ENCODE data around the gene TBC1D5.

TBC1D5 gene

GRCh38 chr3:17298038-17298437 is 444.4 kb downstream of the TBC1D5 start:
- DNase-seq (ENCODE audit: low read depth): no peak
- H3K4me3 ChIP-seq (ENCODE audit: low read depth, low read length): no peak overlapping the region
- no peak for TF ChIP-seq CTCF (IDR thresholded peaks at IDR 0.05; ENCODE audit: low read depth, low read length)
- no peak for TF ChIP-seq MAX (IDR thresholded peaks at IDR 0.05; ENCODE audit: low read depth, low read length)
- no peak for TF ChIP-seq MYC (IDR thresholded peaks at IDR 0.05; ENCODE audit: low read depth, low read length)
- TF ChIP-seq POLR2A (IDR thresholded peaks at IDR 0.05; ENCODE audit: extremely low read depth, insufficient read length): no peak

- no peak overlapping the region for H3K4me3 ChIP-seq (ENCODE audit: low read depth, low read length)
- TF ChIP-seq POLR2A (IDR thresholded peaks at IDR 0.05; ENCODE audit: extremely low read depth, insufficient read length) (no peak), CTCF (IDR thresholded peaks at IDR 0.05; ENCODE audit: low read depth, low read length) (no peak), MAX (IDR thresholded peaks at IDR 0.05; ENCODE audit: low read depth, low read length) (no peak)
- no peak for DNase-seq (ENCODE audit: low read depth)
Observed at GRCh38 chr3:17292556-17292955, 449.9 kb downstream of the TBC1D5 start.

GRCh38 chr3:17290894-17291293 is 451.5 kb downstream of the TBC1D5 start:
- no peak for DNase-seq (ENCODE audit: low read depth)
- no peak overlapping the region for H3K4me3 ChIP-seq (ENCODE audit: low read depth, low read length)
- TF ChIP-seq MAX (IDR thresholded peaks at IDR 0.05; ENCODE audit: low read depth, low read length): no peak
- no peak for TF ChIP-seq MYC (IDR thresholded peaks at IDR 0.05; ENCODE audit: low read depth, low read length)
- TF ChIP-seq CTCF (IDR thresholded peaks at IDR 0.05; ENCODE audit: low read depth, low read length): no peak
- no peak for TF ChIP-seq POLR2A (IDR thresholded peaks at IDR 0.05; ENCODE audit: extremely low read depth, insufficient read length)

- DNase-seq (ENCODE audit: low read depth): no peak
- H3K4me3 ChIP-seq (ENCODE audit: low read depth, low read length): no peak overlapping the region
- TF ChIP-seq CTCF (IDR thresholded peaks at IDR 0.05; ENCODE audit: low read depth, low read length) (no peak), MAX (IDR thresholded peaks at IDR 0.05; ENCODE audit: low read depth, low read length) (no peak), MYC (IDR thresholded peaks at IDR 0.05; ENCODE audit: low read depth, low read length) (no peak), POLR2A (IDR thresholded peaks at IDR 0.05; ENCODE audit: extremely low read depth, insufficient read length) (no peak)
Observed at GRCh38 chr3:17288839-17289399, 453.5 kb downstream of the TBC1D5 start.

- no peak for DNase-seq (ENCODE audit: low read depth)
- TF ChIP-seq MYC (IDR thresholded peaks at IDR 0.05; ENCODE audit: low read depth, low read length): no peak
- TF ChIP-seq CTCF (IDR thresholded peaks at IDR 0.05; ENCODE audit: low read depth, low read length): no peak
- no peak for TF ChIP-seq POLR2A (IDR thresholded peaks at IDR 0.05; ENCODE audit: extremely low read depth, insufficient read length)
- no peak for TF ChIP-seq MAX (IDR thresholded peaks at IDR 0.05; ENCODE audit: low read depth, low read length)
- no peak overlapping the region for H3K4me3 ChIP-seq (ENCODE audit: low read depth, low read length)
Observed at GRCh38 chr3:17287006-17287689, 455.3 kb downstream of the TBC1D5 start.

Data from NB4 (cell line).